Muscle layer of duodenum (tissue), 2 donors: Measurements from ENCODE around the gene KDM4C.
"Not testable (repeated sequence)": the region's sequence is repeated elsewhere in the genome, so short reads cannot be mapped to it uniquely, and the experiment has no call there.

Experiments used
- H3K27ac ChIP-seq: one replicate; pipeline ENCODE4 v1.7.0; 2013; ENCODE audit warnings: mild to moderate bottlenecking, low read length
- H3K27me3 ChIP-seq: one replicate; pipeline ENCODE4 v1.7.0; 2013; ENCODE audit warnings: low read depth, mild to moderate bottlenecking, control low read depth, low read length
- H3K36me3 ChIP-seq, 2 donors: one replicate each; pipeline ENCODE4 v1.7.0; 2013; ENCODE audit warnings: low read length in 2 of 2, control low read depth in 1 of 2, mild to moderate bottlenecking in 1 of 2; ENCODE audit not compliant: insufficient read depth in 2 of 2, control insufficient read depth in 1 of 2
- H3K4me1 ChIP-seq, 2 donors: one replicate each; pipeline ENCODE4 v1.7.0; 2013; ENCODE audit warnings: low read length in 2 of 2, mild to moderate bottlenecking in 2 of 2, control low read depth in 1 of 2, moderate library complexity in 1 of 2; ENCODE audit not compliant: insufficient read depth in 2 of 2, control insufficient read depth in 1 of 2
- H3K4me3 ChIP-seq, 2 donors: one replicate each; pipeline ENCODE4 v1.7.0; 2013; ENCODE audit warnings: low read length in 2 of 2, low read depth in 1 of 2, mild to moderate bottlenecking in 1 of 2
- H3K9me3 ChIP-seq, 2 donors: one replicate each; pipeline ENCODE4 v1.7.0; 2013; ENCODE audit warnings: low read length in 2 of 2, control low read depth in 1 of 2, mild to moderate bottlenecking in 1 of 2; ENCODE audit not compliant: control insufficient read depth in 1 of 2
- donor health status: healthy.

The KDM4C gene

GRCh38 chr9:7177383-7177782, 419.6 kb downstream of the KDM4C start:
- Histone ChIP-seq H3K36me3 (peaks cover 10 to 22% of the 10 kb centered on the region in 2 donors), H3K4me1 (no peaks in the 10 kb centered on the region), H3K4me3 (no peak overlapping the region), H3K27ac (no peak overlapping the region), H3K27me3 (no peaks in the 10 kb centered on the region), H3K9me3 (no peaks in the 10 kb centered on the region)

GRCh38 chr9:7178729-7179128, 421.0 kb downstream of the KDM4C start:
- H3K27me3 ChIP-seq, result no peaks in the 10 kb centered on the region
- H3K4me1 ChIP-seq, result no peaks in the 10 kb centered on the region
- no peak overlapping the region for H3K4me3 ChIP-seq
- peaks cover 6 to 13% of the 10 kb centered on the region in 2 donors for H3K36me3 ChIP-seq
- no peak overlapping the region for H3K27ac ChIP-seq
- H3K9me3 ChIP-seq, result no peaks in the 10 kb centered on the region

GRCh38 chr9:7180247-7180646, 422.5 kb downstream of the KDM4C start:
- H3K27ac ChIP-seq, result no peak overlapping the region
- H3K27me3 ChIP-seq, result no peaks in the 10 kb centered on the region
- peaks cover 0 to 6% of the 10 kb centered on the region in 2 donors for H3K36me3 ChIP-seq
- H3K4me3 ChIP-seq, result no peak overlapping the region
- H3K9me3 ChIP-seq, result no peaks in the 10 kb centered on the region
- H3K4me1 ChIP-seq, result no peaks in the 10 kb centered on the region

GRCh38 chr9:7183139-7183538, 425.4 kb downstream of the KDM4C start:
- H3K4me1 ChIP-seq, H3K27ac ChIP-seq, H3K4me3 ChIP-seq, H3K9me3 ChIP-seq, H3K36me3 ChIP-seq, H3K27me3 ChIP-seq: not testable (repeated sequence)

GRCh38 chr9:7185612-7186011, 427.8 kb downstream of the KDM4C start:
- peaks cover 3 to 9% of the 10 kb centered on the region in 2 donors for H3K9me3 ChIP-seq
- no peaks in the 10 kb centered on the region for H3K36me3 ChIP-seq
- no peaks in the 10 kb centered on the region for H3K4me1 ChIP-seq
- H3K27me3 ChIP-seq, result no peaks in the 10 kb centered on the region
- no peak overlapping the region for H3K27ac ChIP-seq
- no peak overlapping the region for H3K4me3 ChIP-seq

GRCh38 chr9:7186175-7186574, 428.4 kb downstream of the KDM4C start:
- H3K27ac ChIP-seq, result no peak overlapping the region
- H3K27me3 ChIP-seq, result no peaks in the 10 kb centered on the region
- H3K36me3 ChIP-seq, result no peaks in the 10 kb centered on the region
- H3K4me3 ChIP-seq, result no peak overlapping the region
- H3K9me3 ChIP-seq, result peaks cover 3 to 10% of the 10 kb centered on the region in 2 donors
- H3K4me1 ChIP-seq, result no peaks in the 10 kb centered on the region

GRCh38 chr9:7192266-7192665, 434.5 kb downstream of the KDM4C start:
- H3K36me3 ChIP-seq, result no peaks in the 10 kb centered on the region
- H3K4me3 ChIP-seq, result no peak overlapping the region
- no peaks in the 10 kb centered on the region for H3K27me3 ChIP-seq
- H3K4me1 ChIP-seq, result no peaks in the 10 kb centered on the region
- H3K27ac ChIP-seq, result no peak overlapping the region
- H3K9me3 ChIP-seq, result peaks cover 0 to 6% of the 10 kb centered on the region in 2 donors

- Histone ChIP-seq H3K4me1 (no peaks in the 10 kb centered on the region), H3K27ac (no peak overlapping the region), H3K27me3 (no peaks in the 10 kb centered on the region), H3K4me3 (no peak overlapping the region), H3K9me3 (peaks cover 0 to 2% of the 10 kb centered on the region in 2 donors), H3K36me3 (no peaks in the 10 kb centered on the region)
These were observed 437.8 kb downstream of the KDM4C start for GRCh38 chr9:7195526-7195925.

GRCh38 chr9:7196467-7196866, 438.7 kb downstream of the KDM4C start:
- Histone ChIP-seq H3K27ac (no peak overlapping the region), H3K36me3 (no peaks in the 10 kb centered on the region), H3K4me1 (no peaks in the 10 kb centered on the region), H3K4me3 (no peak overlapping the region), H3K27me3 (no peaks in the 10 kb centered on the region), H3K9me3 (no peaks in the 10 kb centered on the region)

GRCh38 chr9:7201196-7201595, 443.4 kb downstream of the KDM4C start:
- no peak overlapping the region for H3K27ac ChIP-seq
- H3K4me3 ChIP-seq, result no peak overlapping the region
- no peaks in the 10 kb centered on the region for H3K36me3 ChIP-seq
- no peaks in the 10 kb centered on the region for H3K4me1 ChIP-seq
- no peaks in the 10 kb centered on the region for H3K9me3 ChIP-seq
- no peaks in the 10 kb centered on the region for H3K27me3 ChIP-seq

- Histone ChIP-seq H3K4me1 (no peaks in the 10 kb centered on the region), H3K27me3 (no peaks in the 10 kb centered on the region), H3K27ac (no peak overlapping the region), H3K4me3 (no peak overlapping the region), H3K9me3 (no peaks in the 10 kb centered on the region), H3K36me3 (no peaks in the 10 kb centered on the region)
These were observed 448.0 kb downstream of the KDM4C start for GRCh38 chr9:7205806-7206205.

- Histone ChIP-seq H3K4me3 (no peak overlapping the region), H3K27me3 (no peaks in the 10 kb centered on the region), H3K9me3 (no peaks in the 10 kb centered on the region), H3K27ac (no peak overlapping the region), H3K36me3 (no peaks in the 10 kb centered on the region), H3K4me1 (no peaks in the 10 kb centered on the region)
These were observed 448.5 kb downstream of the KDM4C start for GRCh38 chr9:7206221-7206758.
